ENCODE data around the gene TMBIM4.
"Not testable (repeated sequence)": the region's sequence is repeated elsewhere in the genome, so short reads cannot be mapped to it uniquely, and the experiment has no call there.

TMBIM4 gene

GRCh38 chr12:66182956-66183355, 13.2 kb upstream of the TMBIM4 start:
- DNase-seq: no peak

DNA sequence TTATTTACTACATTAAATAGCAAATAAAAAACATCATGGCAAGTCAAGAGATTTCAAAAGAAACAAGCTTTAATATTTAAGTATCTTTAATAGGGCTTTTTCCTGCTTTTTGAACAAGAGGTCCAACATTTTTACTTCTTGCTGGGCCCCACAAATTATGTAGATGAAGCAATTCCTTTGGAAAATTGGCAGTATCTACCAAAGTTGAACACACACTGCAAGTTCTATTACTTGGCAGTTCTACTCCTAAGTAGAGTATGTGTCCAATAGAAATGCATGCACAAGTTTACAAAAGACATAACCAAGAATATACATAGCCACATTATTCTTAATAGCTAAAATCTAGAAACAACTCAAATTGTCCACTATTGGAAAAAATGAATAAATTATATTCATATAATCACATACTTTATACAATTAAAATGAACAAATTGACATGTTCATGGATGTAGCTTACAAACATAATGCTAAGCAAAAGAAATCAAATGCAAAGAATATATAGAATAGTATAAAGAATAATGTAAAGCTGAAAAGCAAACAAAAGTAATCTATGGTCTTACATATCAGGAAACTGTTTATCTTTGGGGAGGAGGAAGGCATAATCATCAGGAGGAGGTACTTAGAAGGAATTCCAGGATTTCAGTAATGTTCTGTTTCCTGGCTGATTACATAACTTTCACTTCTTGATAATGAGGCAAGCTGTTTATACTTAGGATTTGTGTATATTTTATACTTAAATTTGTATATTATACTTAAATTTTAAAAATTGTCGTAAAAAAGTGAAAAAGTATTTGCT, 6.5 kb upstream of the TMBIM4 start:
- no peak for DNase-seq

DNA sequence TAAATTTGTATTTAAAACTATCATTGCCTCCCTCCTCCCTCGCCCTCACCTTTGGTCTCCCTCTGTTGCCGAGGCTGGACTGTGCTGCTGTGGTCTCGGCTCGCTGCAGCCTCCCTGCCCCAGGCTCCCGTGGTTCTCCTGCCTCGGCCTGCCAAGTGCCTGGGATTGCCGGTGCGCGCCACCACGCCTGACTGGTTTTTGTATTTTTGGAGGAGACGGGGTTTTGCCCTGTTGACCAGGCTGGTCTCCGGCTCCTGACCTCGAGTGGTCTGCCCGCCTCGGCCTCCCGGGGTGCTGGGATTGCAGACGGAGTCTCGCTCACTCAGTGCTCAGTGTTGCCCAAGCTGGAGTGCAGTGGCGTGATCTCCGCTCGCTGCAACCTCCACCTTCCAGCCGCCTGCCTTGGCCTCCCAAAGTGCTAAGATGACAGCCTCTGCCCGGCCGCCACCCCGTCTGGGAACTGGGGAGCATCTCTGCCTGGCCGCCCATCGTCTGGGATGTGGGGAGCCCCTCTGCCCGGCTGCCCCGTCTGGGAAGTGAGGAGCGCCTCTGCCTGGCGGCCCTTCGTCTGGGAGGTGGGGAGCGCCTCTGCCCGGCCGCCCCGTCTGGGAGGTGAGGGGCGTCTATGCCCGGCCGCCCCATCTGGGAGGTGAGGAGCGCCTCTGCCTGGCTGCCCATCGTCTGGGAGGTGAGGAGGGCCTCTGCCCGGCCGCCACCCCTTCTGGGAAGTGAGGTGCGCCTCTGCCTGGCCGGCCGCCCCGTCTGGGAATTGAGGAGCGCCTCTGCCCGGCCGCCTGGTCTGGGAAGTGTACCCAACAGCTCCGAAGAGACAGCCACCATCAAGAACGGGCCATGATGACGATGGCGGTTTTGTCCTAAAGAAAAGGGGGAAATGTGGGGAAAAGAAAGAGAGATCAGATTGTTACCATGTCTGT, 4.9 kb upstream of the TMBIM4 start:
- DNase-seq: not testable (repeated sequence)

GRCh38 chr12:66170606-66171005, 810 bp upstream of the TMBIM4 start:
- DNase-seq: no peak

- no peak for DNase-seq
Observed at GRCh38 chr12:66168410-66168809, 1.4 kb downstream of the TMBIM4 start.

- no peak for DNase-seq
Observed at GRCh38 chr12:66166561-66166960, 3.2 kb downstream of the TMBIM4 start.

- no peak for DNase-seq
Observed at GRCh38 chr12:66165141-66165540, 4.7 kb downstream of the TMBIM4 start.

GRCh38 chr12:66164349-66164821, 5.4 kb downstream of the TMBIM4 start:
- no peak for DNase-seq

DNA sequence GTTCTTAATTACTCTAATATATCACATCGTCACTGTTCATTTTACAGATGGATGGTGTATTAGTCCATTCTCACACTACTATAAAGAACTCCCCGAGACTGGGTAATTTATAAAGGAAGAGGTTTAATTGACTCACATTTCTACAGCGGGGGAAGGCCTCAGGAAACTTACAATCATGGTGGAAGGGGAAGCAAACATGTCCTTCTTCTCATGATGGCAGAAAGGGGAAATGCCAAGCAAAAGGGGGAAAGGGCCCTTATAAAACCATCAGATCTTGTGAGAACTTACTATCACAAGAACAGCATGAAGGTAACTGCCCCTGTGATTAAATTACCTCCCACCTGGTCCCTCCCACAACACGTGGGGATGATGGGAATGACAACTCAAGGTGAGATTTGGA, 6.5 kb downstream of the TMBIM4 start:
- DNase-seq: no peak

DNA sequence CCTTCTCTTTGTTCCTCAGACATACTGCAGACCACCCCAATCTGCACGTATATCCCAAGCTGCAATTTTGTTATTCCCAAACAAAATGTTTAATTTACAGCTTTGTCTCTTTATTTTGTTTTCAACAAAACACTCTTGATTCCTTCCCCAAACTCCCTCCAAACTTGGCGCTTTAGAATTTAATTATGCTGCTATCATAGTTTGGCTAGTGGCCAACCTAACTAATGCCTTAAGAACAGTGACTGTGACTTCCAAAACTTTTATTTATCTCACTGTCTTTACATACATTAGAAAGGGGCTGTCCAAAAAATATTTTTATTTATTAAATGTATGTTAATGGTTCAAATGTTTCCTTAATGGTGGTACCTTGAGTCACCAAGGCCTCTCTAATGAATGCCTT, 7.1 kb downstream of the TMBIM4 start:
- DNase-seq: no peak

- no peak for DNase-seq
Observed at GRCh38 chr12:66160704-66161103, 9.1 kb downstream of the TMBIM4 start.

DNA sequence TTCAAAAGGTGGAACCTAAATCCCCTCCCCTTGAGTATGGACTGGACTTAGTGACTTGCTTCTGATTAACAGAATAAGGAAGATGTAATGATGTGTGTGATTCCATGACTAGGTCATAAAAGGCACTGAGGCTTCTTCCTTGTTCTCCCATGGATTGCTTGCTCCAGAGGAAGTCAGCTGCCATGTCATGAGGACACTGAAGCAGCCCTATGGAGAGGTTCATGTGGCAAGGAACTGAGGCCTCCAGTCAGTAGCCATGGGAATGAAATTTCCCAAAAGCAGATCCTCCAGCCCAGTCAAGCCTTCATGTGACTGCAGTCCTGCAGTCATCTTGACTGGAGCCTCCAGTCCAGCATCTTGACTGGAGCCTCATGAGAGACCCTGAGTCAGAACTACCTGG, 10.7 kb downstream of the TMBIM4 start:
- DNase-seq: no peak

DNA sequence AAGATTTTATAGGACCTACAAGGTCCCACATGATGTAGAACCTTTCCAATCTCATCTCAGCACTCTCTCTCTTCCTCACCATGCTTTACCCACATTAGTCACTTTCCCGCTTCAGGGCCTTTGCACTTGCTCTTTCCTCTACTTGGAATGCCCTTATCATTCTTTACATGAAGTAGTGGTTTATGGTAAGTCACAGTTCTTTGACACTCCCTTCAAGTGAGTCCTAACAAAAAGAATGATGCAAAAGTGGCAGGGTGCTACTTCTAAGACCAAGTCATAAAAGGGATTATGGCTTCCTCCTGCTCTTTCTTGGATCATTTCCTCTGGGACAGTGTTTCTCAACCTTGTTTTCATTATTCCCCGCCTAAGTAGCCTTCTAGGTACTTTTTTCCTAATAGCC, 13.1 kb downstream of the TMBIM4 start:
- no peak for DNase-seq

DNA sequence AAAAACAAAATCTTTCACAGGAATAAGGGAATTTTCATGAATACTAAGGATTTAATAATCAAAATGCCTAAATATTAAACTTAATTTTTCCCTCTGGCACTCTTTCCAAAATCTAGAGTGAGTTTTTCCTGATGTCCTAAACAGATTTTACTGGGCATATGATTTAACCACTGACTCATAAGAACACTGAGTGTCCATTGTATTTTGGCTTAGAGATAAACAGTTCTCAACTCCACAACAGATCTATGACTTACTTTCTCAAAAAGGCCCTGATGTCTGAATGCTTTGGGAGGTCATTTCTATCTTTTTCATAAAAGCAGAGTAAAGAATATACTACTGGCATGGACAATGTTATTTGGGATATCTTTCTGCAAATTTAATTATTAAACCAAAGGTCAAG, 15.0 kb downstream of the TMBIM4 start:
- no peak for DNase-seq

GRCh38 chr12:66152732-66153131, 17.1 kb downstream of the TMBIM4 start:
- DNase-seq: no peak

DNA sequence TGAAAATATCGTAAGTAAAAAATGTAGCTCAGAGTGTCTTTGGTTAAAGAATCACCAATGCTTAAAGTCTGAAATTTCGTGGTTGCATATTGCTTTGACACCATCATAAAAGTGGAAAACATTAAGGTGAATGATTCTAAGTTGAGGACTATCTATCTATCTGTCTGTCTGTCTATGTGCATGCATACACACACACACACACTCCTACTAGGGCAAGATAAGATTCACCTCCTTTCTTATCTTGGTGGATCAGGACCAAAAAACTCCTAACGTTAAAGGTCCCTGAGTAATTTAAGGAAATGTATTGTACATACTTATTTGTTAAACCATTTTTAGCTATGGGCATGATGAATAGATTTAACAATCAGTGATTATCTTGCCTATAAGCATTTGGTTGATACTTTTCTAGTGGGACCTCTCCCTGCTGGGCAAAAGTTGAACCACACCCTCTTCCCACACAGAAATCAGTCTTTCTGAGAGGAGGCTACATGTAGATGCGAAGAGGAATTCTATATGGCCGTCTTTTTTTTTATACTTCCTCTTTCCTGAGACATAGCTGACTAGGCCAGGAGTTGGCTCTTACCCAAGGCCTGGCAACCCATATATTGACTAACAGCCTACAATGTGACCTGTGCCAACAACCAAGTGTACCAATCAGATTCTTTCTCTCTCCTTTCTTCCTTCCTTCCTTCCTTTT, 19.9 kb downstream of the TMBIM4 start:
- DNase-seq: peak; percentile 50

DNA sequence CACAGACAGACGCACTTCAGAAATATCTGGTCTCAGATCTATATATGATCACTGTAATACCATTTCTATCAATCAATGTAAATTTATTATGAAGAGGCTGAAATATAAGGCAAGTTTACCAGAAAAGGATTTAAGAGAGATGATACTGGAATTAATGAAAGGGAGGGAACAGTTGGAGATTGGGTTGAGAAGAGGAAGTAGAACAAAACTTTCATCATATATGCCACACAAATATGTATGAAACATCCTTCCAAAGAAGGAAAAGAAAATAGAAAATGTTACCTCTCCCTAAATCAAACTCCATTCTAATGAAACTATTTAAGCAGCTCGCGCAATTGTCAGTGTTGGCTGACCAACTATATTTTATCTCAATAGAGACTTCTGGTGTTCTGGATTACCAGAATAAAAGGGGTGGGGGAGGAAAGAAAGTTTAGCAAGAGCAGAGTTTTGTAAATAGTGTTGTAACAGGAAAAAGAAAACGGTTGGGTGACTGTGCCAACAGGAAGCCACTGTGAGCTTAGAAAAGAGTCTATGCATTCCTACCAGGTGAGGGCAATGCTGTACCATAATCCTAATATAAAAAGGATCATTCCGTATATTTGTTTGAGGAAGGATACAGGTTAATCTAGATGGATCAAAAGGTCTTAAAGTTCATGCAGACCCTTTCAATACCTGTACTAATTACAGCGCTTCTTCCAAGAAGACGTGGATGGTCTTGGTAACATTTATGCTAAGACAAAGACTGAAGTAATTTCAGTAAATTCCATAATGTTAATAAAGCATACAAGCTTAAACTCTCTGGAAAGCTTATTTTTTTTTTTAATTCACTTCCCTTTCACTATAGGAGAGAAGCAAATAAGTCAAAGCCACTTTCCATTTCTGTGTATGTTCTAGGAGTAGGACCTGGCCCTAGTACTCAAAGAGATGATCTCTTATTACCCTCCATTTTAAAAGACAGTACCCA, 24.7 kb downstream of the TMBIM4 start:
- no peak for DNase-seq

DNA sequence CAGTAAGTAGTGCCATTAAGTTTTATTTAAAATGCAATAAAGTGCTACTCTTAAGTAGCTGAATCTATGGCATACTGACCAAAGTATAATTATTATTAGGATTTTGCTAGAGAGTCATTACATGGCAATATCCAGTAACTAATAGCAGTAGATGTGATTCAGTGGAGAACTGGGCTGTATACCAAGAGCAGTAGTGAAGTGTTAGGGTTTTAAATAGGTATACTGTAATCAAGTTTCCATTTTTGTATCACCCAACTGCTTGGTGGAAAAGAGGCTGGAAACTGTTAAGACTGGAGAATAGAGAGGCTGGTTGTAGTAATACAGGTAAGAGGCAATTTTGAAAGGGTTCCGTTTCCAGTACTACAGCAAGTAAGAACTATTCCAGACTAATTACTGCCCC, 25.9 kb downstream of the TMBIM4 start:
- DNase-seq: no peak

- DNase-seq: no peak
Observed at GRCh38 chr12:66142826-66143225, 27.0 kb downstream of the TMBIM4 start.

DNA sequence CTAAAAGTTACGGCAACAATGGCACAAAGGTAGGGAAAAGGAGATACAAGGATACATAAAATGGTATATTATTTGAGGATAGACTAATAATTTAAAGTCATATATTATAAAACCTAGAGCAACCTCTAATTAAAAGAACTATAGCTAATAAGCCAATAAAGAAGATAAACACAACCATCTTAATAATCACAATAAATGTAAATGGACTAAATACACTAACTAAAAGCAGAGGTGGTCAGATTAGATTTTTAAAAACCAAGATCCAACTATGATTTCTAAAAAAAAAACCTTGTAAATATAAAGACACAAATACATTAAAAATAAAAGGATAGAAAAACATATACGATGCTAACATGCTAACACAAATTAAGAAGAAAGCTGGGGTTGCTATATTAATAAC, 28.5 kb downstream of the TMBIM4 start:
- no peak for DNase-seq

DNA sequence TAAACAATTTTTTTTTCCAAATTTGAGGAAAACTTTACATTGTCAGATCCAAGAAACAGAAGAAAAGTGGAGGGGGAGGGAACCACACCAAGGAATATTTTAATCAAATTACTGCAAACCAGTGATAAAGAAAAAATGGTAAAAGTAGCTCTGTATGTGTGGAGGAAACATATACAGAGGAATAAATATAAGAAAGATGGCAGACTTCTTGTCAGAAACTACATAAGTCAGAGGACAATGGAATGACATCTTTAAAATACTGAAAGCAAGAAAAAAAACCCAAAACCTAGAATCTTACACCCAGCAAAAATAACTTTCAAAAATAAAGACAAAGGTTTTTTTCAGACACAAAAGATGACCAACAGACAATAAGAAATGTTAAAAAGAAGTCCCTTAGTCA, 29.1 kb downstream of the TMBIM4 start:
- no peak for DNase-seq

- DNase-seq: no peak
Observed at GRCh38 chr12:66139328-66139727, 30.5 kb downstream of the TMBIM4 start.

All from CD4-positive, alpha-beta T cell treated with Interferon gamma for 1 hour (primary cell).